B cell (primary cell): ENCODE measurements around the gene TMEM163.

Experiments
- EZH2 ChIP-seq: IDR thresholded peaks from 2 replicates; pipeline ENCODE4 v1.6.1; 2012; ENCODE audit warnings: borderline replicate concordance, low read depth, mild to moderate bottlenecking, moderate library complexity, low read length; ENCODE audit not compliant: insufficient read depth, poor library complexity, severe bottlenecking
- TF ChIP-seq, protein P1 (sequence below): fragments of 200-600 bp; IDR thresholded peaks from one replicate; pipeline ENCODE4 v1.8.0; 2022; ENCODE audit warnings: antibody characterized with exemption, mild to moderate bottlenecking

DNA sequence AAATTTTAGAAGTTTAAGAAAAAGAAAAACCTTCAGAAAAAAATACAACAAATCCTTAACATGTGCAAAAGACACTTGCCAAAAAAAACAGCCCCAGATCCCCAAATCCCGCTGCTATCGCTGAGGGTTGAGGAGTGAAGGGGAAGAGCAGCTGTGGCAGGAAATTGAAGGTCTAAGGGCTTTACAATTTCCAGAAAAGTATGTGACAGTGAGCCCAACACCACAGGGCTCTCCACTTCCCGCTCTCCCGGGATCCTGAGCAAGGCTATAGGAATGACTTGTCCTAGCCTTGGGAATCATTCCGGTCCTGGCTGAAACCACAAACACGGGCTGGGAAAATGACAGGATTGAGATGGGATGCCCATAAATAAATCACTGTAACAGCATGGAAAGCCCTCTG lies 191.4 kb downstream of the TMEM163 start:
- TF ChIP-seq, protein P1, sequence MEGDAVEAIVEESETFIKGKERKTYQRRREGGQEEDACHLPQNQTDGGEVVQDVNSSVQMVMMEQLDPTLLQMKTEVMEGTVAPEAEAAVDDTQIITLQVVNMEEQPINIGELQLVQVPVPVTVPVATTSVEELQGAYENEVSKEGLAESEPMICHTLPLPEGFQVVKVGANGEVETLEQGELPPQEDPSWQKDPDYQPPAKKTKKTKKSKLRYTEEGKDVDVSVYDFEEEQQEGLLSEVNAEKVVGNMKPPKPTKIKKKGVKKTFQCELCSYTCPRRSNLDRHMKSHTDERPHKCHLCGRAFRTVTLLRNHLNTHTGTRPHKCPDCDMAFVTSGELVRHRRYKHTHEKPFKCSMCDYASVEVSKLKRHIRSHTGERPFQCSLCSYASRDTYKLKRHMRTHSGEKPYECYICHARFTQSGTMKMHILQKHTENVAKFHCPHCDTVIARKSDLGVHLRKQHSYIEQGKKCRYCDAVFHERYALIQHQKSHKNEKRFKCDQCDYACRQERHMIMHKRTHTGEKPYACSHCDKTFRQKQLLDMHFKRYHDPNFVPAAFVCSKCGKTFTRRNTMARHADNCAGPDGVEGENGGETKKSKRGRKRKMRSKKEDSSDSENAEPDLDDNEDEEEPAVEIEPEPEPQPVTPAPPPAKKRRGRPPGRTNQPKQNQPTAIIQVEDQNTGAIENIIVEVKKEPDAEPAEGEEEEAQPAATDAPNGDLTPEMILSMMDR, result no peak
- TF ChIP-seq EZH2, result no peak
